Astrocyte of the hippocampus (primary cell): ENCODE measurements around the gene DIPK1C.

Experiments used
- DNase-seq: peaks from one replicate; pipeline ENCODE4 v3.0.0; 2011; ENCODE audit warnings: low read depth, low spot score

Gene DIPK1C

DNA sequence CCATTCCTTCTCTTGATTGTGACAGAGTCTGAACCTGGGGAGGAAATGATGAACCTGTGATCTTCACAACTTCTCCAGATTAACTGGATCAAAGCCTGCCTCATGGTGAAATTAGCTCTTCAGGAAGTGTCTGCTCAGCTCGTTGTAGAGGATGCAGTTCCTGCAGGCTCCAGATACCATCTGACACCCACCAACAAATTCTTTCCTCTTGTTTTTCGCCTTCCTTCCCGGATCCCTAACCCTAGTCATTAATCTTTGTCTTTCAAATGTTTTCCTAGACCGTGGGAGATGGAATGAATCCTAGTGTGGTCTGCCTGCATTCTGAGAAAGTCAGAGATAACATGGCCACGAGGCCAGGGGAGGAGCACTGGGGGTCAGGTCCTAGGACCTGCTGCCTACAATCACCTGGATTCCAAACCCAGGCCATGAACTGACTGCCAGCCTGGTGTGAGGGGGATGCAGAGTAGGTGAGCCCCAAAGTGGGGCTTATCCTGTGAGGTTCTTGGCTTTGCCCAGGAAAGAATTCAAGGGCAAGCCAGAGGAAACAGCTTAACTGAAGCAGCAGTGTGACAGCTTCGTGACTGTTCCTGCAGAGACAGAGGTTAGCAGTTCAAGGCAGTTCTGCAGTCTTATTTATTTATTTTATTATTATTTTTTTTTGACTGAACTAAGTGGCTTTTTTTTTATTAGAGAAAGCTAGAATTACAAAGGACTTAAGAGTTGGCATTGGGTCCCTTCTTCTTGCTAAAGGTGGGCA, 67.8 kb downstream of the DIPK1C start:
- peak; percentile 31 for DNase-seq

GRCh38 chr18:74388227-74388626, 68.9 kb downstream of the DIPK1C start:
- no peak for DNase-seq

DNA sequence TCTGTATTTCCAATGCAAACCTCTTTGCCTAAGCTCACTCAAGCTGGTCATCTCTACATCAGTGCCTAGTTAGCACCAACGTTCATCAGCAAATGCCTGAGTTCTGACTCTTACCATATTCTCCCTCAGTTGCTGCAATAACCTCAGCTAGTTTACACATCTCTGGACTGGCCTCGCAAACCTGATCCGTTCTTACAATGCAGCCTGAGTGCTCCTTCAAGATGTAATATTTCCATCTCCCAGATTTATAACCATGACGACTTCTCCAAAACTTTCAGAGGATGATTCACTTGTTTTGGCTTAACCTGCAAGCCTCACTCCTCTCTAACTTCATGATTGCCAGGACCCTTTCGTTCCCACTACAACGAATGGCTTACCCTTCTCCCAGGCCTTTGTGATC, 69.7 kb downstream of the DIPK1C start:
- DNase-seq = no peak
